Fibroblast of peridontal ligament (primary cell): ENCODE measurements around the gene TUBB1.

Source experiments
- DNase-seq: peaks from one replicate; pipeline ENCODE4 v3.0.0-alpha.2; 2010; ENCODE audit errors: extremely low read depth

Gene TUBB1

GRCh38 chr20:58989196-58989595, 30.0 kb upstream of the TUBB1 start:
- no peak for DNase-seq

- no peak for DNase-seq
These were observed 28.4 kb upstream of the TUBB1 start for GRCh38 chr20:58990651-58991445.

- no peak for DNase-seq
These were observed 27.5 kb upstream of the TUBB1 start for GRCh38 chr20:58991715-58992114.

GRCh38 chr20:58992911-58993310, 26.3 kb upstream of the TUBB1 start:
- no peak for DNase-seq

- DNase-seq, result no peak
These were observed 25.6 kb upstream of the TUBB1 start for GRCh38 chr20:58993332-58994248.

GRCh38 chr20:58994390-58995159, 24.7 kb upstream of the TUBB1 start:
- no peak for DNase-seq

GRCh38 chr20:58995461-58996225, 23.6 kb upstream of the TUBB1 start:
- DNase-seq, result no peak

GRCh38 chr20:58996226-58996611, 23.0 kb upstream of the TUBB1 start:
- no peak for DNase-seq

- DNase-seq, result no peak
These were observed 22.0 kb upstream of the TUBB1 start for GRCh38 chr20:58997141-58997770.

- DNase-seq, result no peak
These were observed 20.6 kb upstream of the TUBB1 start for GRCh38 chr20:58998656-58999055.

GRCh38 chr20:59000326-59000725, 18.9 kb upstream of the TUBB1 start:
- DNase-seq, result no peak

GRCh38 chr20:59001068-59001448, 18.2 kb upstream of the TUBB1 start:
- no peak for DNase-seq

- DNase-seq, result no peak
These were observed 17.6 kb upstream of the TUBB1 start for GRCh38 chr20:59001449-59002171.

GRCh38 chr20:59002388-59002787, 16.8 kb upstream of the TUBB1 start:
- DNase-seq, result no peak

- DNase-seq, result no peak
These were observed 16.3 kb upstream of the TUBB1 start for GRCh38 chr20:59002874-59003399.

- DNase-seq, result no peak
These were observed 15.3 kb upstream of the TUBB1 start for GRCh38 chr20:59003836-59004492.

- no peak for DNase-seq
These were observed 14.8 kb upstream of the TUBB1 start for GRCh38 chr20:59004493-59004762.

- DNase-seq, result no peak
These were observed 14.3 kb upstream of the TUBB1 start for GRCh38 chr20:59004763-59005522.
